HG03025 (cell line): ENCODE results near the gene SNX8.

Experiments
- ATAC-seq: cut with Tn5 transposase; IDR thresholded peaks from one replicate; pipeline ENCODE4 v1.9.1; 2021; ENCODE audit warnings: mild to moderate bottlenecking, moderate library complexity; ENCODE audit not compliant: unreplicated experiment, low FRiP score

Gene SNX8

DNA sequence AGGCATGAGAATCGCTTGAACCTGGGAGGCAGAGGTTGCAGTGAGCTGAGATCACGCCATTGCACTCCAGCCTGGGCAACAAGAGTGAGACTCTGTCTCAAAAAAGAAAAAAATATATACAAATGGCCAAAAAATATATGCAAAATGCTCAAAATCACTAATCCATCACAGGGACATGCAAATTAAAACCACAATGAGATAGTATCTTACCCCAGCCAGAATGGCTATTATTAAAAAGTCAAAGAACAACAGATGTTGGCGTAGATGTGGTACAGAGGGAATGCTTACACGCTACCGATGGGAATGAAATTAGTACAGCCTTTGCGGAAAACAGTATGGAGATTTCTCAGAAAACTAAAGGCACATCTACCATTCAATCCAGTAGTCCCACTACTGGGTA is 17.4 kb downstream of the SNX8 start:
- ATAC-seq: no peak

DNA sequence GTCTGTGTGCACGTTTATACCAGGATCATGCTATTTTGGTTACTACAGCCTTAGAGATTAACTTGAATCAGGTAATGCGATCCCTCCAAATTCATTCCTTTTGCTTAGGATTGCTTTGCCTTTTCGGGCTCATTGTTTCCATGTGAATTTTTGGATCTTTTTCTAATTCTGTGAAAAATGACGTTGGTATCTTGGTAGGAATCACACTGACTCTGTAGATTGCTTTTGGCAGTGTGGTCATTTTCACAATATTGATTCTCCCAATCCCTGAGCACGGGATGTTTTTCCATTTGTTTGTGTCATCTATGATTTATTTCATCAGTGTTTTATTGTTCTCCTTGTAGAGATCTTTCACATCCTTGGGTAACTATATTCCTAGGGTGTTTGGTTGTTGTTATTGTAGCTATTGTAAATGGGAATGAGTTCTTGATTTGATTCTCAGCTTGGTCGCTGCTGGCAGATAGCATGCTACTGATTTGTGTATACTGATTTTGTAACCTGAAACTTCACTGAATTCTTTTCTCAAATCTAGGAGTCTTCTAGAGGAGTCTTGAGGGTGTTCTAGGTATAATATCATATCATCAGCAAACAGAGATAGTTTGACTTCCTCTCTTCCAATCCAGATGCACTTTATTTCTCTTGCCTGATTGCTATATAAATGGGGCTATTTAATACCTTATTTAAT is 18.2 kb downstream of the SNX8 start:
- no peak for ATAC-seq

GRCh38 chr7:2290877-2291276 is 23.4 kb downstream of the SNX8 start:
- ATAC-seq: no peak

GRCh38 chr7:2289621-2290020 is 24.6 kb downstream of the SNX8 start:
- ATAC-seq: no peak

GRCh38 chr7:2289111-2289586 is 25.1 kb downstream of the SNX8 start:
- no peak for ATAC-seq

DNA sequence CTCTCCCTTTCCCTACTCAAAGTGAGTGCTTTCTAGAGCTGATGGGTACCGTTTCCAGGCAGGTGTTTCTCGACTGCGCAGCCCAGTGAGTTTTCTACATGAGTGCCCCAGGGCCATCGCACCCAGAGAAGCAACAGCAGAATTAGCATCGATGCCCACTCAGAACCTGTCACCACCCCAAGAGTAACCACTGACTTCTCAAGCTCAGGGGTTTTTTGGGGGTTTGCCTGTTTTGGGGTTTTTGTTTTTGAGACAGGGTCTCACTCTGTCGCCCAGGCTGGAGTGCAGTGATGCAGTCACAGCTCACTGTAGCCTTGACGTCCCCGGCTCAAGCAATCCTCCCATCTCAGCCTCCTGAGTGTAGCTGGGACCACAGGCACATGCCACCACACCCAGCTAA is 25.7 kb downstream of the SNX8 start:
- ATAC-seq: no peak

DNA sequence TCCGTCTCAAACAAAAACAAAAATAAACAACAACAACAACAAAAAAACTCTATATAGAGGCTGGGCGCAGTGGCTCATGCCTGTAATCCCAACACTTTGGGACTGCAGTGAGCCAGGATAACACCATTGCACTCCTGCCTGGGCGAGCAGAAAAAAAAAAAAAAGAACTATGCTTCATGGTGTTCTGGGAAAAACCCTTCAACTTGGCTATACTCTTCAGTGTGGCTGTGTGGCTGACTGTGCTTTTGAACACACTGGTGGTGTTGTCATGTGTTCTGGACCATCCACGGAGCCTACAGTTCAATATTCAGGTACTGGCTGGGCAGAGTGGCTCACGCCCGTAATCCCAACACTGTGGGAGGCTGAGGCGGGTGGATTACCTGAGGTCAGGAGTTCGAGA is 26.5 kb downstream of the SNX8 start:
- ATAC-seq: no peak

DNA sequence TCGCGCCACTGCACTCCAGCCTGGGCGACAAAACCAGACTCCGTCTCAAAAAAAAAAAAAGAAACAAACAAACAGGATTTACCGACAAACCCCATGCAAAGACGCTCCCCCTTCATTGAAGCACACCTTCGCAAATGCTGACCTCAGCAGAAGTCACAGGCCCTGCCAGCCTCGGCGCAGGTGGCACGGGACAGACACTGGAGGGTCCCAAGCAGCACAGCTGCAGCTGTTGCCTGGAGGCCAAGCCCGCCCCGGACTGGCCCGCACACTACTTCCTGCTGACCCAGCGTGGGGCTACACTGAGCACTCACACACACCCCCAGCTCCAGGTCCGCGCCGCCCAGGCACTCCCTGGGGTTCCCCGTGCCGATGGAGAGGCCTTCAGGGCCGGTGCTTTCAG is 31.2 kb downstream of the SNX8 start:
- ATAC-seq: no peak

GRCh38 chr7:2282185-2282751 is 32.0 kb downstream of the SNX8 start:
- no peak for ATAC-seq

GRCh38 chr7:2281541-2281940 is 32.7 kb downstream of the SNX8 start:
- ATAC-seq: no peak

GRCh38 chr7:2280424-2280823 is 33.8 kb downstream of the SNX8 start:
- ATAC-seq: no peak

- ATAC-seq: no peak
Observed at GRCh38 chr7:2279896-2280295, 34.3 kb downstream of the SNX8 start.

DNA sequence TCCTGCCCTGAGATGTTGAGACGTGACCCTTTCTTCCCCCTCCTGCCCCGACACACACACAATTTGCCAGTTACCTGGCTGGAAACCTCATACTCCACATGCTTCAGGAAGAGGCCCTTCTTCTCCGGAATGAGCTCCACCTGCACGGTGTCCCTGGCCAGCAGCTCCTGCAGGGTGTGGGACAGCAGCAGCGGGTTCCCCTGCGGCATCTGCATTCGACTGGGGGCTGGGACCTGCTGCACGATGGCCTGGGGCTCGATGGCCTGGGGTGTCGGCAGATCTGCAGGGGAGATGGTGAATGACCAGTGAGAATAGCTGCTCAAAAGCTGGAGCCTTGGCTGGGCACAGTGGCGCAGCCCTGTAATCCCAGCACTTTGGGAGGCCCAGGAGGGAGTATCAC is 36.2 kb downstream of the SNX8 start:
- no peak for ATAC-seq

DNA sequence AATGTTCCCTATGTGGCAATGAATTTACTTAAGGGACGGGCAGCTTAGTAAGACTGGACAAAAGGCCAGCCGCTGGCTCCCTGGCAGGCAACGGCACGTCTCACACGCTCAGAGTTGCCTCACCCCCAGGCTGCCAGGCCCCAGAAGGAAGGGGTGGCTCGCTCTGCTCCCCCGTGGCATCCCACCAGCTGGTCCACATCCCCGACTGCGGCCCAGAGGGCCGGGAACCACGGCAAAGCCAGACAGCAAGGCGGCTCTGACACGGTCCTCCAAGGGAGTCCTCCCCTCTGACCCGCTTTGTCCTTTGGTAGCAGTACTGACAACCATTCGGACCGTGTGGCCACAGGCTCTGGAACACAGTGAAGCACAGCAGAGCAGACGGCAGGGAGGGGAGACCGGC is 38.1 kb downstream of the SNX8 start:
- no peak for ATAC-seq

DNA sequence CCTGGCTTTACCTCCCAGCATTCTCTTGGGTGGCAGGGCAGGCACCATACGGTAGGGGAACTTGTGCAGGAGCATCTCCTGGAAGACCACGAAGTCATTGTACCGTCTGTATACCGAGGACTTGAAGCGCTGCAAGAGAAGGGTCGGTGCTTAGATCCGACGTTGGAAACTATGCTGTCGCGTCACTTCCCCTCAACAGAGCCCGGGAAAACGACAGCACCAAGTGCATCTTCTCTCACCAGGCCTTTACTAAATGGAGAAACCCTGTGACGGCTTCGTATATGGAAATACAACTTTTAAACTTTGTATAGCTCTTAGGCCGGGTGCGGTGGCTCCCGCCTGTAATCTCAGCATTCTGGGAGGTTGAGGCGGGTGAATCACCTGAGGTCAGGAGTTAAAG is 39.1 kb downstream of the SNX8 start:
- ATAC-seq: no peak

DNA sequence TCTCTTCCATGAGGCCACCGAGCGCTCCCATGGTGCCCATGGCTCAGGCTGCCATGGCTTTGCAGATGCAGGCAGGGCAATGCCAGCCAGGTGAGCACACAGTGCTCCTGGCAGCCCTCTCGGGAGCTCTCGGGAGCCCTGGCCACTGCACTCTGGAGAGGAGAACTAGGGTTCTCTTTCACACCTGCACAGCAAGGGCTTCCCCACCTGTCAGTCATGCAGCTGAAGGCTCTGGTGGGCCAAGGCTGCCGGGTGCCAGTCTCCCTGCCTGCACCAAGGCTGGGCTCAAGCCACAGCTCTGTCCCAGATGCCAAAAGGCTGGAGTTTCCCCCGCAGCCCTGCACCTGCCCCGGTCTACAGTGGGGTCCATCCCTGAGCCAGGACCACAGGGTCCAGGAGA is 39.6 kb downstream of the SNX8 start:
- no peak for ATAC-seq

- no peak for ATAC-seq
Observed at GRCh38 chr7:2273866-2274265, 40.4 kb downstream of the SNX8 start.

DNA sequence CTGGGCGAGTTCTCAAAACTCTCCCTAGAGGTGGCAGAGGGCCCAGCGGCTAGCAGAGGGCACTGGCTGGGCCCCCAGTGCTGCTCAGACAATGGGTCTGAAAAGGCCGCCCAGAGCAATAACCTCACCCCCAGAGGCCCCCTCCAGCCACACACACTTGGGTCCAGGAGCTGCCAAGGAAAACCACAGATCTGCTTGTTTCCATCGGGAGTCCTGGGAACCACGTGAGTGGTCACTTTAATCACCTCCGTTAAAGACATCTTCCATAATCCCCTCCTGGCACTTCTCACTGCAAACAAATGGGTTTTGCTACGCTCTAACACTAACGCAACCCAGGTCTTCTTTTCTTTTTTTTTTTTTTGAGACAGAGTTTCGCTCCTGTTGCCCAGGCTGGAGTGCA is 42.2 kb downstream of the SNX8 start:
- no peak for ATAC-seq

- no peak for ATAC-seq
Observed at GRCh38 chr7:2271273-2272026, 42.8 kb downstream of the SNX8 start.

GRCh38 chr7:2270495-2270894 is 43.7 kb downstream of the SNX8 start:
- ATAC-seq: no peak

DNA sequence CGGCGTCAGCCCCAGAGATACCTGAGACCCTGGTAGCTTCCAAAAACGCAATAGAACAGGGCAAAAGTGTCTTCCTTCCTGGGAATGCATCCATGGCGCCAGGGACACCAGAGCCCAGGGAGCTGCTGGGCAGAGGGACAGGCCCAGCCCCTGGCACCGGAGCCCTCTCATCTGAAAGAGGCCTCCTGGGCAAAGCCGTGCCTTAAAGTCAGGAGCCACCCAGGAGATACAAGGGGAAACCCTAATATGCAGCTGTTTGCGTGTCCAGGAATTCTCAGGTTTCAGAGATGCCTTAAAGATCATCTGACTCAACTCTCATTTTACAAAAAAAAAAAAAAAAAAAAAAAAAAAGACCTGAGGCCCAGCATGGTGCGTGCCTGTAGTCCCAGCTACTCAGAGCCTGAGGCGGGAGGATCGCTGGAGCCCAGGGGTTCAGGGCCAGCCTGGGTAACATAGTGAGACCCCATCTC is 44.2 kb downstream of the SNX8 start:
- no peak for ATAC-seq
